Gastroesophageal sphincter (tissue), 4 donors: ENCODE measurements around the gene MAML3. TPM values are rescaled to one million over a fixed set of nuclear protein-coding genes. Genes with fewer than 3 reads are reported as not detected.

Source experiments
- ATAC-seq: fragments of 150-250 bp; one replicate; pipeline ENCODE4 v1.9.1; 2016; ENCODE audit warnings: mild to moderate bottlenecking, moderate library complexity
- H3K27ac ChIP-seq, 4 donors: fragments of 200-600 bp; sonication (generic) in 3 of 4; 1 replicate in 3 of 4; 2 replicates in 1 of 4; pipeline ENCODE4 v1.5.1; 2016 to 2019
- H3K27me3 ChIP-seq: fragments of 200-600 bp; sonication (generic); one replicate; pipeline ENCODE4 v1.5.1; 2019
- H3K36me3 ChIP-seq, 2 donors: fragments of 200-600 bp; sonication (generic); one replicate each; pipeline ENCODE4 v1.5.1; 2019; ENCODE audit warnings: control low read depth in 1 of 2
- H3K4me1 ChIP-seq, 3 donors: fragments of 200-600 bp; sonication (generic); 1 replicate in 2 of 3; 2 replicates in 1 of 3; pipeline ENCODE4 v1.5.1; 2016 to 2019; ENCODE audit warnings: control low read depth in 2 of 3
- H3K4me3 ChIP-seq, 2 donors: fragments of 200-600 bp; sonication (generic); one replicate each; pipeline ENCODE4 v1.5.1; 2019; ENCODE audit warnings: mild to moderate bottlenecking in 1 of 2, moderate library complexity in 1 of 2
- H3K9me3 ChIP-seq, 3 donors: fragments of 200-600 bp; sonication (generic); one replicate each; pipeline ENCODE4 v1.5.1; 2017 to 2019; ENCODE audit warnings: control low read depth in 2 of 3
- EP300 ChIP-seq: sonication (generic); formaldehyde crosslinking; IDR thresholded peaks from one replicate; pipeline ENCODE4 v1.6.1; 2017; ENCODE audit warnings: antibody characterized with exemption, mild to moderate bottlenecking
- POLR2A ChIP-seq, 2 donors: fragments of 450-650 bp; IDR thresholded peaks; one replicate each; pipeline ENCODE4 v1.6.1; 2017; ENCODE audit warnings: antibody characterized with exemption in 2 of 2, mild to moderate bottlenecking in 2 of 2, moderate library complexity in 1 of 2
- POLR2AphosphoS5 ChIP-seq: sonication (generic); formaldehyde crosslinking; IDR thresholded peaks from one replicate; pipeline ENCODE4 v1.6.1; 2017; ENCODE audit warnings: antibody characterized with exemption
- WGBS, 2 donors: methylation state at CpG; one replicate each; pipeline ENCODE4 v1.1.5; 2018; ENCODE audit warnings: low coverage in 1 of 2; 5-methylcytosine and 5-hydroxymethylcytosine counted together
- total RNA-seq, 4 donors: library from RNA; depleted of rRNA; stranded (reverse); fragments of >200 nt; gene quantifications; one replicate each; pipeline ENCODE4 v1.1.0, GENCODE V29; 2016
- TF ChIP-seq, protein P1 (sequence below), 4 experiments: fragments of 200-600 bp in 2 of 4; fragments of 450-650 bp in 2 of 4; sonication (generic) in 1 of 4; IDR thresholded peaks; one replicate each; pipeline ENCODE4 v1.5.1; 2017 to 2019; ENCODE audit warnings: antibody characterized with exemption in 4 of 4, mild to moderate bottlenecking in 2 of 4, moderate library complexity in 2 of 4

The MAML3 gene
- total RNA-seq, 4 donors from 2014 or later, result 5.3 to 10.6 (median 9.3) TPM

DNA sequence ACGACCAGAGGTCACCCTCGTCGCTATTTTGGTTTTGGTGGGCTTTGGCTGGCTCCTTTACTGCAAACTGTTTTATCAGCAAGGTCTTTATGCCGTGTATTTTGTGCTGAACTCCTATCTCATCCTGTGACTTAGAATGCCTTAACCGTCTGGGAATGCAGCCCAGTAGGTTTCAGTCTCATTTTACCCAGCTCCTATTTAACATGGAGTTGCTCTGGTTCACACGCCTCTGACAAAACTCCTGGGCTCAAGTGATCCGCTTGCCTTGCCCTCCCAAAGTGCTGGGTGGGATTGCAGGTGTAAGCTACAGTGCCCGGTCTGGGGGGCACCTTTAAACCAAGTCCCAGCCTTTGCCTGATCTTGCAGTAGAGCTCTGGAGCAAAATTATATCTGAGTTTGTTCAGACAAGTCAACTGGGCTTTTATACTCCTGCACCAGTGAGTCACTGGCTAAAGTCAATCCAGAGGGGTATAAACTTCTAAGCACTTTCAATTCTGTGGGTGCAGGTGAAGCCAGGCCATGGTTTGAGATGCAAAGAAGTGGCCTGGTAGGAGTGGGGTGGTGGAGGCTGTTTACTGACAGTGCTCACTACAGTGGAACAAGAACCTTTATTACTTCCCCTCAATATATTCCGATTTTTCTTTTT, 438.1 kb downstream of the MAML3 start:
- peaks cover 0 to 36% (median 2%) of the 10 kb centered on the region in 3 donors for H3K4me1 ChIP-seq
- H3K4me3 ChIP-seq, result no peak overlapping the region
- no peaks in the 10 kb centered on the region for H3K27me3 ChIP-seq
- TF ChIP-seq, protein P1, sequence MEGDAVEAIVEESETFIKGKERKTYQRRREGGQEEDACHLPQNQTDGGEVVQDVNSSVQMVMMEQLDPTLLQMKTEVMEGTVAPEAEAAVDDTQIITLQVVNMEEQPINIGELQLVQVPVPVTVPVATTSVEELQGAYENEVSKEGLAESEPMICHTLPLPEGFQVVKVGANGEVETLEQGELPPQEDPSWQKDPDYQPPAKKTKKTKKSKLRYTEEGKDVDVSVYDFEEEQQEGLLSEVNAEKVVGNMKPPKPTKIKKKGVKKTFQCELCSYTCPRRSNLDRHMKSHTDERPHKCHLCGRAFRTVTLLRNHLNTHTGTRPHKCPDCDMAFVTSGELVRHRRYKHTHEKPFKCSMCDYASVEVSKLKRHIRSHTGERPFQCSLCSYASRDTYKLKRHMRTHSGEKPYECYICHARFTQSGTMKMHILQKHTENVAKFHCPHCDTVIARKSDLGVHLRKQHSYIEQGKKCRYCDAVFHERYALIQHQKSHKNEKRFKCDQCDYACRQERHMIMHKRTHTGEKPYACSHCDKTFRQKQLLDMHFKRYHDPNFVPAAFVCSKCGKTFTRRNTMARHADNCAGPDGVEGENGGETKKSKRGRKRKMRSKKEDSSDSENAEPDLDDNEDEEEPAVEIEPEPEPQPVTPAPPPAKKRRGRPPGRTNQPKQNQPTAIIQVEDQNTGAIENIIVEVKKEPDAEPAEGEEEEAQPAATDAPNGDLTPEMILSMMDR (IDR thresholded peaks at IDR 0.05), result no peak
- no peak for TF ChIP-seq POLR2AphosphoS5
- ATAC-seq, result no peak
- peaks cover 0 to 30% of the 10 kb centered on the region in 2 donors for H3K36me3 ChIP-seq
- no peak overlapping the region for H3K27ac ChIP-seq
- WGBS, 2 donors, result 51 to 55% methylated on average over 5 to 6 of the region's 9 CpGs
- no peaks in the 10 kb centered on the region for H3K9me3 ChIP-seq

DNA sequence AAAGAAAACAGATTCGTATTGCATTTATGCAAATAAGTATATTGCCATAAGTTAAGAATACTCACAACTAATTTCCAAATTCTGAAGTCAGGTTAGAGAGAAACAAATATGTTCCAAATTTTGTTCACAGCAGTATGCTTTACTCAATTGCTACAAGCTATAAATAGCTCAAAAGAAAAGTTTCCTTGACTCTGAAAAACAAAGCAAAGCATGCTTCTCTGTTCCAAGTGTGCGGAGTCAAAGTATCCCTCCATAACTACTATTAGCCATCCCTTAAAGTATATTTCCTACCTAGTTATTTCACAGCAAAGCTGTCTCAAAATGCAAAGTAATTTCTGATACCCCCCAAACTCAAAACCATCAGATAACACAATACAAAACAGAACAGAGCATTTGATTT, 441.1 kb downstream of the MAML3 start:
- ATAC-seq, result no peak
- Histone ChIP-seq H3K36me3 (peaks cover 0 to 7% of the 10 kb centered on the region in 2 donors), H3K9me3 (no peaks in the 10 kb centered on the region), H3K4me3 (no peak overlapping the region), H3K4me1 (peaks cover 0 to 45% (median 2%) of the 10 kb centered on the region in 3 donors), H3K27ac (peak overlapping the region; percentile 35 to 73 (median 42)), H3K27me3 (no peaks in the 10 kb centered on the region)
- 36 to 51% methylated on average over 2 of the region's 2 CpGs for WGBS, 2 donors
- no peak for TF ChIP-seq POLR2A (IDR thresholded peaks at IDR 0.05)
- TF ChIP-seq, protein P1 (IDR thresholded peaks at IDR 0.05), result no peak
- TF ChIP-seq POLR2AphosphoS5, result no peak
- no peak for TF ChIP-seq EP300

GRCh38 chr4:139711461-139711860, 442.5 kb downstream of the MAML3 start:
- ATAC-seq, result no peak
- WGBS, 2 donors, result 34 to 68% methylated on average over 4 of the region's 4 CpGs
- no peaks in the 10 kb centered on the region for H3K36me3 ChIP-seq
- no peaks in the 10 kb centered on the region for H3K9me3 ChIP-seq
- TF ChIP-seq POLR2A (IDR thresholded peaks at IDR 0.05), result no peak
- TF ChIP-seq EP300, result no peak
- TF ChIP-seq POLR2AphosphoS5, result no peak
- TF ChIP-seq, protein P1 (IDR thresholded peaks at IDR 0.05), result no peak
- no peak overlapping the region for H3K4me3 ChIP-seq
- peaks cover 0 to 45% (median 2%) of the 10 kb centered on the region in 3 donors for H3K4me1 ChIP-seq
- no peaks in the 10 kb centered on the region for H3K27me3 ChIP-seq
- peak overlapping the region in 1 of 4 donors; percentile 17 for H3K27ac ChIP-seq

DNA sequence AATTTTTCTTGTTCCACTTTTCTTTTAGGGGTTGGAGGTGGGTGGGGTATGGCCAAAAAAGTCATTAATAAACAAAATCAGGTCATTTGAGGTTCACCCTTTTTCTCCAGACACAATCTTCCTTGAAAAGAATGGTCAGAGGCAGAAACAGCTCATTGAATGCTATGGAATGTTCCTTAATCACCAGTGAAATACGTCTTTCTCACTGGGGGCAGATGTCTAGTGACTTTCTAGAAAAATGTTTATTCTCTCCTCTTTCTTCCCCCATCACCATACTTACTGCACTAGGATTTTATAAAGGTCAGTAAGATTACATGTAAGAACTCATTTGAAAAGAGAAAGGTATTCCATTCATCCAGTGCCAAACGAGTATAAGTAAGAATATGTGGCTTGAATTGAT, 443.9 kb downstream of the MAML3 start:
- no peak for ATAC-seq
- Histone ChIP-seq H3K36me3 (peaks cover 0 to 3% of the 10 kb centered on the region in 2 donors), H3K4me3 (no peak overlapping the region), H3K9me3 (no peaks in the 10 kb centered on the region), H3K27ac (no peak overlapping the region), H3K27me3 (no peaks in the 10 kb centered on the region), H3K4me1 (peaks cover 0 to 45% (median 2%) of the 10 kb centered on the region in 3 donors)
- WGBS, 2 donors, result 14 to 53% methylated on average over 1 to 2 of the region's 2 CpGs
- TF ChIP-seq EP300, result no peak
- TF ChIP-seq, protein P1 (IDR thresholded peaks at IDR 0.05), result no peak
- TF ChIP-seq POLR2AphosphoS5, result no peak
- no peak for TF ChIP-seq POLR2A (IDR thresholded peaks at IDR 0.05)

DNA sequence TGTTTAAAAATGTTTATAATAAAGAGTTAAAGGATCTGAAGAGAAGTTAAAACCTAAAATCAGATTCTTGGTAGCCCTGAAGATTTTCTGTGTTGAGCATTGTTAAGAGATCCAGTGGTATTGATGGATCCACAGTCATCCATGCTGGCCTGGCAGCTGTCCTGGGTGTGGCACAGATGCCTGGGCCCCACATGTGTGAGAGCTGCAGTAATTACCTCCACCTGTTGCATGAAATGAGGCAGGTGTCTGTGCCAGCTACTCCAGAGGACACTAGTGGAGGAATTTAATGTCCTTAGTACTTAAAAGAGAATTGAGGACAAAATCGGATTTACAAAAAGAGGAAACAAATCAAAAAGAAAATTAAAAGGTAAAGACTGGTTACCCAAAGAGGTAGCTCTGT, 444.3 kb downstream of the MAML3 start:
- no peak for ATAC-seq

More for the DNA sequence above, 444.3 kb downstream of the MAML3 start:
- Histone ChIP-seq H3K4me1 (peaks cover 0 to 45% (median 2%) of the 10 kb centered on the region in 3 donors), H3K36me3 (peaks cover 0 to 7% of the 10 kb centered on the region in 2 donors), H3K27me3 (no peaks in the 10 kb centered on the region), H3K9me3 (no peaks in the 10 kb centered on the region), H3K4me3 (no peak overlapping the region), H3K27ac (no peak overlapping the region)
- TF ChIP-seq EP300 (no peak), POLR2AphosphoS5 (no peak), POLR2A (IDR thresholded peaks at IDR 0.05) (no peak)
- TF ChIP-seq, protein P1 (IDR thresholded peaks at IDR 0.05), result no peak
- 86% methylated on average over 1 of the region's 1 CpG; no CpG with 5 or more reads in 1 of the 2 donors for WGBS, 2 donors
